ENCODE results near the gene COL20A1. TPM values are rescaled to one million over a fixed set of nuclear protein-coding genes. Genes with fewer than 3 reads are reported as not detected.

COL20A1 gene
- total RNA-seq, 4 donors from 2014 or later, result 0.32 TPM; not detected in 3

- no peak for DNase-seq (ENCODE audit: extremely low spot score)
- intact Hi-C loops (cut with DNase I), result no loop called here
- 59% methylated on average over 8 of the region's 9 CpGs for WGBS
Observed at GRCh38 chr20:63312273-63312672, 19.3 kb downstream of the COL20A1 start.

DNA sequence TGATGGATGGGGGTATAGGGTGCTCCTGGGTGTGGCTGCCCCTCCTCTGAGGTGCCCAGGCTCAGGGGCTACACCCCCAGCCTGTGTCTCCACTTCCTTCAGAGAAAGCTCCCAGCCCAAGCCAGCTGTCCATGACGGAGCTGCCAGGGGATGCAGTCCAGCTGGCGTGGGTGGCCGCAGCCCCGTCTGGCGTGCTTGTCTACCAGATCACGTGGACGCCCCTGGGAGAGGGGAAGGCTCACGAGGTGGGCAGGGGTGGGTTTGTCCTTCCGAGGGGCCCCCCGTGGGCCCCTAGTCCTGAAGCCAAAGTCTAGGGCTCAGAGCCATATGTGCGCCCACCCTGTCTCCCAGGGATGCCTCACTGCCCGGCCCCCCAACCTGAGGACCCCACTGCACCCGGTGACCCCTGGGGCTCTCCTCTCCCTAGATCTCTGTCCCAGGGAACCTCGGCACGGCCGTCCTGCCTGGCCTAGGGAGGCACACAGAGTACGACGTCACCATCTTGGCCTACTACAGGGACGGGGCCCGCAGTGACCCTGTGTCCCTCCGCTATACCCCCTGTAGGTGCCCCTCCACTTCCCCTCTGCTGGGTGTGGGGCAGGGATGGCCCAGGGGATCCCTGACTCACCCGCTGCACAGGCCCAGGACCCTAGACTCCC is 19.8 kb downstream of the COL20A1 start:
- WGBS, result 61% methylated on average over 7 of the region's 22 CpGs
- peaks cover 0 to 70% (median 12%) of the 10 kb centered on the region in 4 donors for H3K27me3 ChIP-seq
- H3K27ac ChIP-seq (replicated peaks in 1 of 4), result no peak overlapping the region
- H3K36me3 ChIP-seq, result no peaks in the 10 kb centered on the region
- H3K4me1 ChIP-seq, result peaks cover 0 to 20% (median 14%) of the 10 kb centered on the region in 4 donors
- H3K9me3 ChIP-seq, result no peaks in the 10 kb centered on the region
- intact Hi-C loops (cut with DNase I), result no loop called here
- TF ChIP-seq POLR2AphosphoS5 (IDR thresholded peaks at IDR 0.05) (no peak), CTCF (IDR thresholded peaks at IDR 0.05) (no peak), EP300 (IDR thresholded peaks at IDR 0.05) (no peak), POLR2A (IDR thresholded peaks at IDR 0.05; ENCODE audit: low read depth) (no peak)
- DNase-seq (ENCODE audit: extremely low spot score), result no peak
- no peak overlapping the region for H3K4me3 ChIP-seq

More at GRCh38 chr20:63312273-63312672, 19.3 kb downstream of the COL20A1 start:
- Histone ChIP-seq H3K36me3 (no peaks in the 10 kb centered on the region), H3K4me1 (peaks cover 0 to 20% (median 14%) of the 10 kb centered on the region in 4 donors), H3K27me3 (peaks cover 0 to 76% (median 15%) of the 10 kb centered on the region in 4 donors), H3K27ac (replicated peaks in 1 of 4) (no peak overlapping the region), H3K9me3 (no peaks in the 10 kb centered on the region), H3K4me3 (no peak overlapping the region)
- TF ChIP-seq EP300 (IDR thresholded peaks at IDR 0.05) (no peak), POLR2A (IDR thresholded peaks at IDR 0.05; ENCODE audit: low read depth) (no peak), CTCF (IDR thresholded peaks at IDR 0.05) (no peak), POLR2AphosphoS5 (IDR thresholded peaks at IDR 0.05) (no peak)

- H3K4me3 ChIP-seq, result no peak overlapping the region
- H3K9me3 ChIP-seq, result no peaks in the 10 kb centered on the region
- DNase-seq (ENCODE audit: extremely low spot score), result no peak
- intact Hi-C loops (cut with DNase I), result no loop called here
- H3K27ac ChIP-seq (replicated peaks in 1 of 4), result no peak overlapping the region
- no peak for TF ChIP-seq POLR2A (IDR thresholded peaks at IDR 0.05; ENCODE audit: low read depth)
- TF ChIP-seq CTCF (IDR thresholded peaks at IDR 0.05), result no peak
- no peak for TF ChIP-seq EP300 (IDR thresholded peaks at IDR 0.05)
- TF ChIP-seq POLR2AphosphoS5 (IDR thresholded peaks at IDR 0.05), result no peak
- 79% methylated on average over 19 of the region's 25 CpGs for WGBS
- H3K36me3 ChIP-seq, result no peaks in the 10 kb centered on the region
- H3K27me3 ChIP-seq, result peaks cover 0 to 67% (median 10%) of the 10 kb centered on the region in 4 donors
- peaks cover 0 to 20% (median 14%) of the 10 kb centered on the region in 4 donors for H3K4me1 ChIP-seq
Observed at GRCh38 chr20:63313349-63314014, 20.5 kb downstream of the COL20A1 start.

DNA sequence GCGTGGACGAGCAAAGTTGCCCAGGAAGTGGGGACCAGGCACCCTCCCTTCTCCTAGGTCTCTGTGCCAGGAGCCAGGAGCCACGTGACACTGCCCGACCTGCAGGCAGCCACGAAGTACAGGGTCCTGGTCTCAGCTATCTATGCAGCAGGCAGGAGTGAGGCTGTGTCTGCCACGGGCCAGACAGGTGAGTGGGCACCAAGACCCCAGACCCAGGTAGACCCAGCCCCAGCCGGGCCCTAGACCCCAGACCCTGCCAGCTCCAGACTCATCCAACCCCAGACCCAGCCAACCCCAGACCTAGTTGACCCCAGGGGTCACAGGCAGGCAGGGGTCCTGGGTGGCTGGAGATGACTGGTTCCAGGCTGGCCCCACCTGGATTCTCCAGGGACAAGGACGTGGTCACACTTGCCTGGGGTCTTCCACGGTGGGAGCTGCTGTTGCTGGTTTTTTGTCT is 21.1 kb downstream of the COL20A1 start:
- Histone ChIP-seq H3K36me3 (no peaks in the 10 kb centered on the region), H3K4me3 (no peak overlapping the region), H3K27ac (replicated peaks in 1 of 4) (no peak overlapping the region), H3K27me3 (peaks cover 0 to 67% (median 6%) of the 10 kb centered on the region in 4 donors), H3K4me1 (peaks cover 0 to 20% (median 14%) of the 10 kb centered on the region in 4 donors), H3K9me3 (no peaks in the 10 kb centered on the region)
- DNase-seq (ENCODE audit: extremely low spot score), result no peak
- TF ChIP-seq POLR2AphosphoS5 (IDR thresholded peaks at IDR 0.05), result no peak
- no peak for TF ChIP-seq CTCF (IDR thresholded peaks at IDR 0.05)
- TF ChIP-seq POLR2A (IDR thresholded peaks at IDR 0.05; ENCODE audit: low read depth), result no peak
- no peak for TF ChIP-seq EP300 (IDR thresholded peaks at IDR 0.05)
- WGBS, result 84% methylated on average over 6 of the region's 9 CpGs
- intact Hi-C loops (cut with DNase I), result no loop called here

Data from esophagus muscularis mucosa (tissue), 4 donors.